Medulla oblongata (tissue), 1 donor: ENCODE measurements around the gene ALDH3B2.
"Not testable (repeated sequence)": the region's sequence is repeated elsewhere in the genome, so short reads cannot be mapped to it uniquely, and the experiment has no call there.

ENCODE experiments used
- DNase-seq: peaks from one replicate; pipeline ENCODE4 v3.0.0-alpha.2; 2015; ENCODE audit errors: extremely low spot score

ALDH3B2 gene

GRCh38 chr11:67642173-67643120, 32.0 kb downstream of the ALDH3B2 start:
- DNase-seq, result no peak

- no peak for DNase-seq
Observed at GRCh38 chr11:67641338-67642172, 32.9 kb downstream of the ALDH3B2 start.

GRCh38 chr11:67640758-67641337, 33.6 kb downstream of the ALDH3B2 start:
- DNase-seq, result no peak

GRCh38 chr11:67640021-67640757, 34.2 kb downstream of the ALDH3B2 start:
- DNase-seq, result peak; percentile 66

- no peak for DNase-seq
Observed at GRCh38 chr11:67639438-67639859, 35.0 kb downstream of the ALDH3B2 start, which contains the start of gene TBX10. Gene TBX10, minus strand, starts transcription at chr11:67639763. Its CDS starts 291 bp downstream, at chr11:67639472.

GRCh38 chr11:67638535-67639437, 35.6 kb downstream of the ALDH3B2 start:
- no peak for DNase-seq

- DNase-seq, result not testable (repeated sequence)
Observed at GRCh38 chr11:67637441-67637840, 37.0 kb downstream of the ALDH3B2 start.

GRCh38 chr11:67636962-67637361, 37.5 kb downstream of the ALDH3B2 start:
- DNase-seq, result no peak

- no peak for DNase-seq
Observed at GRCh38 chr11:67635231-67635521, 39.2 kb downstream of the ALDH3B2 start.

GRCh38 chr11:67634366-67635230, 39.8 kb downstream of the ALDH3B2 start:
- no peak for DNase-seq

GRCh38 chr11:67633758-67634365, 40.6 kb downstream of the ALDH3B2 start:
- DNase-seq, result no peak

- DNase-seq, result no peak
Observed at GRCh38 chr11:67632982-67633755, 41.3 kb downstream of the ALDH3B2 start.

GRCh38 chr11:67632175-67632981, 42.0 kb downstream of the ALDH3B2 start:
- no peak for DNase-seq

- no peak for DNase-seq
Observed at GRCh38 chr11:67631853-67632174, 42.6 kb downstream of the ALDH3B2 start.

- DNase-seq, result no peak
Observed at GRCh38 chr11:67631411-67631810, 43.0 kb downstream of the ALDH3B2 start.

GRCh38 chr11:67630943-67631331, 43.5 kb downstream of the ALDH3B2 start:
- DNase-seq, result no peak

- peak; percentile 97 for DNase-seq
Observed at GRCh38 chr11:67630228-67630942, 44.0 kb downstream of the ALDH3B2 start.
